ENCODE data around the gene CAPN9.

Gene CAPN9

DNA sequence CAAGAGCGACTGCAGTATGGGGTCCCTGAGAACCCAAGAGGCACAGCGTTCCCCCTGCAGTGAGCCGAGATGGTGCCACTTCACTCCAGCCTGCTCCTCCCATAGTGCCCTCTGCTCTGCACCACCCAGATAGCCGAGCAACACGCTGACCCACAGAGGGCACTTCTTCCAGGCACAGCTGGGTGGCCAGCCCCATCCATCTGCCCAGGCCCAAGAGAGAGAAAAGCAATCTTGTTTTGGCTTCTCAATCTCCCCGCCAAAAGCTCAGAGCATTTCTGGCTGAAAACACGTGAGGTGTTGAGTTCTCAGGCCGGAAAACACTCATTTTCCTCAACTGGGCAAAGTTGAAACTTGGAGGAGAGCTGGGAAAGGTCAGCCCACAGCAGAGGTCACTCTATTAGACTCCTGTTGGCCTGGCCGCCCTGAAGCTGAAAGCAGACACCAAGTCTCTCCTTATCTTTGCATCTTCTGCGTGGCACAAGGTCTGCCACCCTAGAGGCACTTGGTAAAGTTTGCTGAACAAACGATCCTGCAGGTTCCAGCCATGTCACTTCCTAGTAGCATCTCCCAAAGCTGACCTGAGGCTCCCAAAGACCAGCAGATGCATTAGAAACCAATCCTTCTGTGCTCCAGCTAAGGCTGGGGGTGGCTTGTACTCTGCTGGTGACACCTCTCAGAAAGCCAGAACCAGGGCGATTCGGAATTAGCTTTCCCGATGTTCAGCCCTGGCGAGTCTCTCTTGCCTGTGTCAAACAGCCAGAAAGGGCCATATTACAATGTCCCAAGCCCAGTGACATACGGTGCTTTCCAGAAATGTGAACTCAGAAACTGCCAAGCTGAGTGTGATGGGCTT is 10.9 kb downstream of the CAPN9 start:
- TF ChIP-seq, protein P1, sequence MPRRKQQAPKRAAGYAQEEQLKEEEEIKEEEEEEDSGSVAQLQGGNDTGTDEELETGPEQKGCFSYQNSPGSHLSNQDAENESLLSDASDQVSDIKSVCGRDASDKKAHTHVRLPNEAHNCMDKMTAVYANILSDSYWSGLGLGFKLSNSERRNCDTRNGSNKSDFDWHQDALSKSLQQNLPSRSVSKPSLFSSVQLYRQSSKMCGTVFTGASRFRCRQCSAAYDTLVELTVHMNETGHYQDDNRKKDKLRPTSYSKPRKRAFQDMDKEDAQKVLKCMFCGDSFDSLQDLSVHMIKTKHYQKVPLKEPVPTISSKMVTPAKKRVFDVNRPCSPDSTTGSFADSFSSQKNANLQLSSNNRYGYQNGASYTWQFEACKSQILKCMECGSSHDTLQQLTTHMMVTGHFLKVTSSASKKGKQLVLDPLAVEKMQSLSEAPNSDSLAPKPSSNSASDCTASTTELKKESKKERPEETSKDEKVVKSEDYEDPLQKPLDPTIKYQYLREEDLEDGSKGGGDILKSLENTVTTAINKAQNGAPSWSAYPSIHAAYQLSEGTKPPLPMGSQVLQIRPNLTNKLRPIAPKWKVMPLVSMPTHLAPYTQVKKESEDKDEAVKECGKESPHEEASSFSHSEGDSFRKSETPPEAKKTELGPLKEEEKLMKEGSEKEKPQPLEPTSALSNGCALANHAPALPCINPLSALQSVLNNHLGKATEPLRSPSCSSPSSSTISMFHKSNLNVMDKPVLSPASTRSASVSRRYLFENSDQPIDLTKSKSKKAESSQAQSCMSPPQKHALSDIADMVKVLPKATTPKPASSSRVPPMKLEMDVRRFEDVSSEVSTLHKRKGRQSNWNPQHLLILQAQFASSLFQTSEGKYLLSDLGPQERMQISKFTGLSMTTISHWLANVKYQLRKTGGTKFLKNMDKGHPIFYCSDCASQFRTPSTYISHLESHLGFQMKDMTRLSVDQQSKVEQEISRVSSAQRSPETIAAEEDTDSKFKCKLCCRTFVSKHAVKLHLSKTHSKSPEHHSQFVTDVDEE (CRISPR knock-in tag; IDR thresholded peaks at IDR 0.05) = no peak
- no peak for TF ChIP-seq TOX (CRISPR knock-in tag; IDR thresholded peaks at IDR 0.05; ENCODE audit: borderline replicate concordance)
- TF ChIP-seq RARB (CRISPR knock-in tag; IDR thresholded peaks at IDR 0.05) = no peak
- no peak for TF ChIP-seq PPARA (CRISPR knock-in tag; IDR thresholded peaks at IDR 0.05; ENCODE audit: borderline replicate concordance)
- TF ChIP-seq SNAI2 (CRISPR knock-in tag; IDR thresholded peaks at IDR 0.05) = no peak
- TF ChIP-seq ISL1 (CRISPR knock-in tag; IDR thresholded peaks at IDR 0.05) = no peak
- TF ChIP-seq GLIS3 (CRISPR knock-in tag; IDR thresholded peaks at IDR 0.05) = no peak
- TF ChIP-seq TCF4 (CRISPR knock-in tag; IDR thresholded peaks at IDR 0.05; ENCODE audit: borderline replicate concordance) = no peak
- no peak for TF ChIP-seq BACH2 (CRISPR knock-in tag; IDR thresholded peaks at IDR 0.05; ENCODE audit: borderline replicate concordance)
- no peak for TF ChIP-seq ESRRG (CRISPR knock-in tag; IDR thresholded peaks at IDR 0.05)
- TF ChIP-seq, protein P2, sequence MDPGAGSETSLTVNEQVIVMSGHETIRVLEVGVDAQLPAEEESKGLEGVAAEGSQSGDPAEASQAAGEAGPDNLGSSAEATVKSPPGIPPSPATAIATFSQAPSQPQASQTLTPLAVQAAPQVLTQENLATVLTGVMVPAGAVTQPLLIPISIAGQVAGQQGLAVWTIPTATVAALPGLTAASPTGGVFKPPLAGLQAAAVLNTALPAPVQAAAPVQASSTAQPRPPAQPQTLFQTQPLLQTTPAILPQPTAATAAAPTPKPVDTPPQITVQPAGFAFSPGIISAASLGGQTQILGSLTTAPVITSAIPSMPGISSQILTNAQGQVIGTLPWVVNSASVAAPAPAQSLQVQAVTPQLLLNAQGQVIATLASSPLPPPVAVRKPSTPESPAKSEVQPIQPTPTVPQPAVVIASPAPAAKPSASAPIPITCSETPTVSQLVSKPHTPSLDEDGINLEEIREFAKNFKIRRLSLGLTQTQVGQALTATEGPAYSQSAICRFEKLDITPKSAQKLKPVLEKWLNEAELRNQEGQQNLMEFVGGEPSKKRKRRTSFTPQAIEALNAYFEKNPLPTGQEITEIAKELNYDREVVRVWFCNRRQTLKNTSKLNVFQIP (CRISPR knock-in tag; IDR thresholded peaks at IDR 0.05; ENCODE audit: borderline replicate concordance, low read depth) = no peak
- TF ChIP-seq, protein P3, sequence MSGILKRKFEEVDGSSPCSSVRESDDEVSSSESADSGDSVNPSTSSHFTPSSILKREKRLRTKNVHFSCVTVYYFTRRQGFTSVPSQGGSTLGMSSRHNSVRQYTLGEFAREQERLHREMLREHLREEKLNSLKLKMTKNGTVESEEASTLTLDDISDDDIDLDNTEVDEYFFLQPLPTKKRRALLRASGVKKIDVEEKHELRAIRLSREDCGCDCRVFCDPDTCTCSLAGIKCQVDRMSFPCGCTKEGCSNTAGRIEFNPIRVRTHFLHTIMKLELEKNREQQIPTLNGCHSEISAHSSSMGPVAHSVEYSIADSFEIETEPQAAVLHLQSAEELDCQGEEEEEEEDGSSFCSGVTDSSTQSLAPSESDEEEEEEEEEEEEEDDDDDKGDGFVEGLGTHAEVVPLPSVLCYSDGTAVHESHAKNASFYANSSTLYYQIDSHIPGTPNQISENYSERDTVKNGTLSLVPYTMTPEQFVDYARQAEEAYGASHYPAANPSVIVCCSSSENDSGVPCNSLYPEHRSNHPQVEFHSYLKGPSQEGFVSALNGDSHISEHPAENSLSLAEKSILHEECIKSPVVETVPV (CRISPR knock-in tag; IDR thresholded peaks at IDR 0.05) = no peak
- TF ChIP-seq ARNTL (CRISPR knock-in tag; IDR thresholded peaks at IDR 0.05; ENCODE audit: borderline replicate concordance, low read depth) = no peak
- no peak for TF ChIP-seq ZFP3 (CRISPR knock-in tag; IDR thresholded peaks at IDR 0.05)
- TF ChIP-seq, protein P4, sequence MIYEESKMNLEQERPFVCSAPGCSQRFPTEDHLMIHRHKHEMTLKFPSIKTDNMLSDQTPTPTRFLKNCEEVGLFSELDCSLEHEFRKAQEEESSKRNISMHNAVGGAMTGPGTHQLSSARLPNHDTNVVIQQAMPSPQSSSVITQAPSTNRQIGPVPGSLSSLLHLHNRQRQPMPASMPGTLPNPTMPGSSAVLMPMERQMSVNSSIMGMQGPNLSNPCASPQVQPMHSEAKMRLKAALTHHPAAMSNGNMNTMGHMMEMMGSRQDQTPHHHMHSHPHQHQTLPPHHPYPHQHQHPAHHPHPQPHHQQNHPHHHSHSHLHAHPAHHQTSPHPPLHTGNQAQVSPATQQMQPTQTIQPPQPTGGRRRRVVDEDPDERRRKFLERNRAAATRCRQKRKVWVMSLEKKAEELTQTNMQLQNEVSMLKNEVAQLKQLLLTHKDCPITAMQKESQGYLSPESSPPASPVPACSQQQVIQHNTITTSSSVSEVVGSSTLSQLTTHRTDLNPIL (CRISPR knock-in tag; IDR thresholded peaks at IDR 0.05; ENCODE audit: low read depth) = no peak
- TF ChIP-seq ZNF8 (CRISPR knock-in tag; IDR thresholded peaks at IDR 0.05) = no peak
- no peak for TF ChIP-seq ZNF565 (CRISPR knock-in tag; conservative IDR thresholded peaks at IDR 0.05; ENCODE audit: low read depth)
- TF ChIP-seq ZFP30 (CRISPR knock-in tag; IDR thresholded peaks at IDR 0.05) = no peak
- TF ChIP-seq, protein P5, sequence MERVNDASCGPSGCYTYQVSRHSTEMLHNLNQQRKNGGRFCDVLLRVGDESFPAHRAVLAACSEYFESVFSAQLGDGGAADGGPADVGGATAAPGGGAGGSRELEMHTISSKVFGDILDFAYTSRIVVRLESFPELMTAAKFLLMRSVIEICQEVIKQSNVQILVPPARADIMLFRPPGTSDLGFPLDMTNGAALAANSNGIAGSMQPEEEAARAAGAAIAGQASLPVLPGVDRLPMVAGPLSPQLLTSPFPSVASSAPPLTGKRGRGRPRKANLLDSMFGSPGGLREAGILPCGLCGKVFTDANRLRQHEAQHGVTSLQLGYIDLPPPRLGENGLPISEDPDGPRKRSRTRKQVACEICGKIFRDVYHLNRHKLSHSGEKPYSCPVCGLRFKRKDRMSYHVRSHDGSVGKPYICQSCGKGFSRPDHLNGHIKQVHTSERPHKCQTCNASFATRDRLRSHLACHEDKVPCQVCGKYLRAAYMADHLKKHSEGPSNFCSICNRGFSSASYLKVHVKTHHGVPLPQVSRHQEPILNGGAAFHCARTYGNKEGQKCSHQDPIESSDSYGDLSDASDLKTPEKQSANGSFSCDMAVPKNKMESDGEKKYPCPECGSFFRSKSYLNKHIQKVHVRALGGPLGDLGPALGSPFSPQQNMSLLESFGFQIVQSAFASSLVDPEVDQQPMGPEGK (CRISPR knock-in tag; IDR thresholded peaks at IDR 0.05; ENCODE audit: borderline replicate concordance) = no peak
- TF ChIP-seq OSR1 (CRISPR knock-in tag; IDR thresholded peaks at IDR 0.05) = no peak
- ATAC-seq = no peak

DNA sequence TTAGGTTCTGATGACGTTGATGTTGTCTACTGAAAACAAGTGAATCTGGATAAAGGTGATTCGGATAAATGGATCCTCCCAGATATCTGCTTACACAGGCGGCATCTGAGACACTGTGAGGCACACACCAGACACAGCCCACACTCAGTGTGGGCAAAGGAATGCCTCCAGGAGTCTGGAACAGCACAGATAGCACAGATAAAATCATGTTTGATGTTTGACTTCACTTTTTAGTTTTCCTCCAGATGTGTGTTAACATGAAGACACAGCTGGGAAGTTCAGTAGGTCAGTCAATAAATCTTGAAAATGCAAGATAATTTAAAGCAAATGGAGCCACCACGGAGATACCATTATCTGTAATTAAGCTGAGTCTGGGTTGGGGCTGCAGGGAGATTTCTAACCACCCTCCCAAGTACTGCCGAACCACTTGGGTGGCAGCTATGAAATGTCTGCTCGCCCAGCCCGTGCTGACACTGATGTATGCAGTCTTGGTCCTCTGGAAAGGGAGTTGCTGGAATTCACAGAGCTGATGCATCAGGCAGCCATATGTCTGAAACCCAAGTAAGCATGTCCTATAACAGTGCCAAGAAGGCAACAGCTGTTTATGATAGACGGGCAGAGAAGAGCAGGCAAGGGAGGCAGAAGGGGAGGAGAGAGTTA is 11.7 kb downstream of the CAPN9 start:
- ATAC-seq = peak; percentile 57
- TF ChIP-seq RARB (CRISPR knock-in tag; IDR thresholded peaks at IDR 0.05) = no peak
- TF ChIP-seq, protein P2 (CRISPR knock-in tag; IDR thresholded peaks at IDR 0.05; ENCODE audit: borderline replicate concordance, low read depth) = no peak
- no peak for TF ChIP-seq ESRRG (CRISPR knock-in tag; IDR thresholded peaks at IDR 0.05)
- no peak for TF ChIP-seq OSR1 (CRISPR knock-in tag; IDR thresholded peaks at IDR 0.05)
- TF ChIP-seq ARNTL (CRISPR knock-in tag; IDR thresholded peaks at IDR 0.05; ENCODE audit: borderline replicate concordance, low read depth) = no peak
- TF ChIP-seq, protein P4 (CRISPR knock-in tag; IDR thresholded peaks at IDR 0.05; ENCODE audit: low read depth) = no peak
